ENCODE data around the gene ASB6. TPM values are rescaled to one million over a fixed set of nuclear protein-coding genes. Genes with fewer than 3 reads are reported as not detected.

The ASB6 gene
- polyA plus RNA-seq, 1 of the 3 experiments (the other 2 are of a cell fraction), result 35.9 TPM

DNA sequence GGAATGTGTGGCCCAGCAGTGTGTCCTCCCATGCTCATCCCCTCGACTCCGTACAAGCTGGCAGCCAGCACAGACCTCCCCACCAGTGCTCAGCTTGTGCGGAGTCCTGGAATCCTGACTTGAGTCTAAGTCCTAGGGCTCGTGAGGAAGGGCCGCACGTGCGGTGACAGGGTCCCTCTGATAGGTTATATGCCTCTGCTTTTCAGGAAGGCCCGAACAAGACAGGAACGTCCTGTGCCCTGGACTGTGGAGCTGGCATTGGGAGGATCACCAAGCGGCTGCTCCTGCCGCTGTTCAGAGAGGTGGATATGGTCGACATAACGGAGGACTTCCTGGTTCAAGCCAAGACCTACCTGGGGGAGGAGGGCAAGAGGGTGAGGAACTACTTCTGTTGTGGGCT is 8.1 kb downstream of the ASB6 start:
- peaks cover 63% of the 10 kb centered on the region for H4K20me1 ChIP-seq (ENCODE audit: insufficient read depth)
- no peak overlapping the region for H3K9ac ChIP-seq
- H3K9me2 ChIP-seq, result no peaks in the 10 kb centered on the region
- H3K27ac ChIP-seq (ENCODE audit: low read depth in 2 of 2, low read length in 1 of 2), result no peak overlapping the region
- no peak for DNase-seq
- H3K27me3 ChIP-seq (ENCODE audit: insufficient read depth), result no peaks in the 10 kb centered on the region
- no peak overlapping the region for H3K4me2 ChIP-seq
- peaks cover 5 to 22% of the 10 kb centered on the region in 2 experiments; a peak in 3 of 4 replicates for H3K4me1 ChIP-seq (ENCODE audit: control insufficient read depth in 1 of 2, insufficient read depth in 2 of 2, low read depth in 1 of 2, low read length in 1 of 2)
- no peak overlapping the region for H3K4me3 ChIP-seq (ENCODE audit: low read depth in 2 of 2, low read length in 1 of 2)
- no peak for TF ChIP-seq RXRA (IDR thresholded peaks at IDR 0.05; ENCODE audit: borderline replicate concordance, low read depth)
- no peak for TF ChIP-seq TAF1 (IDR thresholded peaks at IDR 0.05; ENCODE audit: borderline replicate concordance, low read depth, low read length)
- TF ChIP-seq GABPA (IDR thresholded peaks at IDR 0.05; ENCODE audit: low read depth), result no peak
- TF ChIP-seq RCOR1 (IDR thresholded peaks at IDR 0.05; ENCODE audit: low read length), result no peak
- no peak for TF ChIP-seq JUND (IDR thresholded peaks at IDR 0.05)
- no peak for TF ChIP-seq GATA2 (CRISPR knock-in tag; IDR thresholded peaks at IDR 0.05)
- no peak for TF ChIP-seq ELF1 (IDR thresholded peaks at IDR 0.05)
- no peak for TF ChIP-seq SIN3A (IDR thresholded peaks at IDR 0.05; ENCODE audit: borderline replicate concordance, low read depth, low read length)
- no peak for TF ChIP-seq CHD2 (IDR thresholded peaks at IDR 0.05; ENCODE audit: low read length, partially characterized antibody)
- no peak for TF ChIP-seq MAX (IDR thresholded peaks at IDR 0.05; ENCODE audit: low read depth)
- TF ChIP-seq EP300 (IDR thresholded peaks at IDR 0.05; ENCODE audit: borderline replicate concordance in 1 of 2, low read depth in 1 of 2, low read length in 1 of 2), result no peak
- no peak for TF ChIP-seq CTCF (IDR thresholded peaks at IDR 0.05)
- no peak for TF ChIP-seq NRF1 (IDR thresholded peaks at IDR 0.05; ENCODE audit: low read depth, low read length)
- TF ChIP-seq FOXM1 (IDR thresholded peaks at IDR 0.05; ENCODE audit: low read depth), result no peak
- no peak for TF ChIP-seq IRF3 (IDR thresholded peaks at IDR 0.05; ENCODE audit: low read depth, low read length)
- no peak for TF ChIP-seq MXI1 (IDR thresholded peaks at IDR 0.05; ENCODE audit: low read depth, low read length)
- TF ChIP-seq USF1 (IDR thresholded peaks at IDR 0.05; ENCODE audit: borderline replicate concordance, low read depth), result no peak
- no peak for TF ChIP-seq NFIC (IDR thresholded peaks at IDR 0.05; ENCODE audit: borderline replicate concordance)
- peaks cover 77% of the 10 kb centered on the region for H3K79me2 ChIP-seq (ENCODE audit: insufficient read depth)
- no peaks in the 10 kb centered on the region for H3K9me3 ChIP-seq
- 96% methylated on average over 4 of the region's 13 CpGs for WGBS (ENCODE audit: low lambda C conversion rate)
- peaks cover 3% of the 10 kb centered on the region for H3F3A ChIP-seq (replicated peaks; ENCODE audit: insufficient read depth)
- no peak overlapping the region for H2AFZ ChIP-seq (ENCODE audit: low read depth)
- H3K36me3 ChIP-seq (replicated peaks in 1 of 2; ENCODE audit: control insufficient read depth in 1 of 2, insufficient read depth in 2 of 2, low read length in 1 of 2), result peaks cover 21 to 52% of the 10 kb centered on the region in 2 experiments
- CTCF ChIA-PET, result interaction anchor here (0.8 to 3.0 kb wide), 5 partner anchors 9 to 502 kb away, joined by 3 to 11 read pairs (median 5); no protein-coding TSS in a partner anchor
- POLR2A ChIA-PET, result no interaction called here
